Right cardiac atrium (tissue), 5 donors: Measurements from ENCODE around the gene AVPR1B. TPM values are rescaled to one million over a fixed set of nuclear protein-coding genes. Genes with fewer than 3 reads are reported as not detected.

ENCODE experiments used
- ATAC-seq, 2 donors: fragments of 200-7000 bp; cut with Tn5 transposase; one replicate each; pipeline versions ENCODE4 v1.8.0 to v1.9.1; 2020; ENCODE audit warnings: moderate library complexity in 2 of 2, mild to moderate bottlenecking in 1 of 2
- DNase-seq, 3 donors: peaks; one replicate each; pipeline ENCODE4 v3.0.0-alpha.2; 2020
- H3K27ac ChIP-seq: one replicate; pipeline ENCODE4 v1.5.1; 2013; ENCODE audit warnings: mild to moderate bottlenecking, low read length, control low read depth, moderate library complexity
- H3K27me3 ChIP-seq: one replicate; pipeline ENCODE4 v1.6.1; 2013; ENCODE audit not compliant: control insufficient read depth, insufficient read depth
- H3K4me1 ChIP-seq: one replicate; pipeline ENCODE4 v1.6.1; 2013; ENCODE audit warnings: low read length; ENCODE audit not compliant: control insufficient read depth, insufficient read depth
- H3K4me3 ChIP-seq: one replicate; pipeline ENCODE4 v1.5.1; 2013; ENCODE audit warnings: low read length, control low read depth
- H3K9me3 ChIP-seq: one replicate; pipeline ENCODE4 v1.6.1; 2013; ENCODE audit warnings: low read length; ENCODE audit not compliant: control insufficient read depth
- WGBS: extraction: QIAGEN DNeasy Blood & Tissue Kit; methylation state at CpG from one replicate; pipeline ENCODE4 v1.1.7; 2013; 5-methylcytosine and 5-hydroxymethylcytosine counted together
- intact Hi-C, 4 donors: fragments of 100-400 bp; cut with DNase I; formaldehyde crosslinking; loops; one replicate each; pipeline versions ENCODE4 v1.11.0 to v1.14.0; 2022 to 2023
- polyA plus RNA-seq: library from polyadenylated mRNA; stranded (reverse); fragments of 200-250 nt; gene quantifications from one replicate; pipeline ENCODE4 v1.2.3, GENCODE V29; 2013
- total RNA-seq, 4 donors: library from RNA; stranded (reverse); fragmentation: NEBNext Ultra II Directional; extraction: Animal tissue kit (Norgen Biotek cat#: 25700); gene quantifications; one replicate each; pipeline ENCODE4 v1.2.1, GENCODE V29; 2021
- donor health status: healthy with polysubstance abuse.
- donor health status: DM: no; HTN: yes; CAD: no.
- donor health status: DM: no; HTN: no; CAD: no.
- donor health status: DM: no; HTN: yes; CAD: no; lungs with severe emphysema.
- donor health status: DM: yes; HTN: yes; CAD: no.

Gene AVPR1B
- total and polyA plus RNA-seq, 5 donors, result 0.07 TPM; not detected in 4

DNA sequence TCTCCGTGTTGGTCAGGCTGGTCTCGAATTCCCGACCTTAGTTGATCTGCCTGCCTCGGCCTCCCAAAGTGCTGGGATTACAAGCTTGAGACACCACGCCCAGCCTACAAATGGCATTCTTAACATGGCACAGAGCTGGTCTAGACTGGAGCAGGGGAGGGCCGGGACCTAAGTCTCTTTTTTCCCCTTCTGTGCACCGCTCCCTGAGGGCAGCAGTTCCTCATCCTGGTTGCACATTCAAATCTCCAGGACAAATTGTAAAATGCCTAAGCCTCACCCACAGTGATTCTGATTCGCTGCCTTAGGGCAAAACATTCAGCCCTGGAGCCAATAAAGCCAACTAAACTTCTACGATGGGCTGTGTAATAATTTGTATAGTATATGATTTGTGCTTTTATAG is 10.1 kb upstream of the AVPR1B start:
- no peaks in the 10 kb centered on the region for H3K9me3 ChIP-seq
- no peak overlapping the region for H3K4me3 ChIP-seq
- no peaks in the 10 kb centered on the region for H3K27me3 ChIP-seq
- DNase-seq (no peak), ATAC-seq (no peak)
- H3K4me1 ChIP-seq, result no peaks in the 10 kb centered on the region
- no peak overlapping the region for H3K27ac ChIP-seq
- 95% methylated on average over 9 of the region's 9 CpGs for WGBS
- intact Hi-C loops, result no loop called here

DNA sequence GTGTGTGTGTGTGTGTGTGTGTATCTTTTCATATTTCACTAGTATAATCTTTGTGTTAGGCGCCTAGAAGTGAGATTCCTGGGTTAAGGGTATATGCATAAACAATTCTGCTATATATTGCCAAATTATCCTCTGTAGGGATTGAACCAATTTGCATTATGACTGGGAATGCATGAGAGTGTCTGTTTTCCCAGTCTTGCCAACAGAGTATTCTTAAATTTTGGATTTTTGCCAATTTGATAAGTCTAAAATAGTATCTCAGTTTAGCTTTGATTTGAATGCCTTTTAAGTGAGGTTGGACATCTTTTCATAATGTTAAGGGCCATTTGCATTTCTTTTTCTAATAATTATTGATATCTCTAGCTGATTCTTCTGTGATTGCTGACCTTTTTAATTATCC is 8.2 kb upstream of the AVPR1B start:
- no peaks in the 10 kb centered on the region for H3K9me3 ChIP-seq
- intact Hi-C loops, result no loop called here

DNA sequence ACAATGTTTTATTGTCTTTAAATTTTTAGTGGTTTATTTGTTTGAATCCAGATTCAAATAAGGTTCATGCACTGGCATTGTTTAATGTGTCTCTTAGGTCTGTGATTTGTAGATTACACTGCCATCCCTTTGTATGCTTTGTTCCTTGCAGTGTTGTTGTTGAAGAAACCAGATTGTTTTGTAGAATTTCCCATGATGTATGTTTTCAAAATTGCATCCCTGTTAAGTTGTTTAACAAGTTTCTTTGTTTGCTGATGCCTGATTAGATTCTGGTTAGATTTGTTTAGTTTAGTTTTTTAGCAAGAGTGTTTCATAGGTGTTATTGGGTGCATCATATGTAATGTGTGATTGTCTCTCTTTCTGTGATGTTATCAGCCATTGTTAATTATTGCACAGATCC is 5.5 kb upstream of the AVPR1B start:
- DNase-seq, result no peak
- Histone ChIP-seq H3K27me3 (no peaks in the 10 kb centered on the region), H3K4me1 (no peaks in the 10 kb centered on the region), H3K9me3 (no peaks in the 10 kb centered on the region), H3K4me3 (no peak overlapping the region), H3K27ac (no peak overlapping the region)
- ATAC-seq, result no peak
- intact Hi-C loops, result no loop called here

More for the DNA sequence above, 8.2 kb upstream of the AVPR1B start:
- no peaks in the 10 kb centered on the region for H3K27me3 ChIP-seq
- WGBS, result 70% methylated on average over 1 of the region's 1 CpG
- H3K4me1 ChIP-seq, result no peaks in the 10 kb centered on the region
- H3K27ac ChIP-seq, result no peak overlapping the region
- H3K4me3 ChIP-seq, result no peak overlapping the region
- DNase-seq (no peak), ATAC-seq (no peak)

DNA sequence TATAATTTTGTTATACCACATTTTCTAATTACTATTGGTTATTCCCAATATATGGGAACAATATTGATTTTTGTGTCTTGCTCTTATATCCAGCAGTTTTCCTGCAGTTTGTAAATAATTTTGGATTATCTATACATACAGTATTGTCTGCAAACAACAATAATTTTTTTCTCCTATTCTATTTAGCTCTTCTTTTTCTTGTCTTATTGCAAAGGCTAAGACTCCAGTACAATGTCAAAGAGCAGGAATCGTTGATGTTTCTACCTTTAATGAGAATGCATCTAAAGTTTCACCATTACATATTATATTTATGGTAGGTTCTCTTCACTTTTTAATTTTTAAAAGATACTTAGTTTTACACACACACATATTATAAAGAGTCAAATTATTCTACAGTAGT is 4.1 kb upstream of the AVPR1B start:
- no peak for ATAC-seq
- Histone ChIP-seq H3K9me3 (no peaks in the 10 kb centered on the region), H3K4me3 (no peak overlapping the region), H3K27ac (no peak overlapping the region), H3K4me1 (no peaks in the 10 kb centered on the region), H3K27me3 (no peaks in the 10 kb centered on the region)
- 84% methylated on average over 1 of the region's 1 CpG for whole genome bisulfite sequencing
- no peak for DNase-seq
- intact Hi-C loops, result no loop called here

DNA sequence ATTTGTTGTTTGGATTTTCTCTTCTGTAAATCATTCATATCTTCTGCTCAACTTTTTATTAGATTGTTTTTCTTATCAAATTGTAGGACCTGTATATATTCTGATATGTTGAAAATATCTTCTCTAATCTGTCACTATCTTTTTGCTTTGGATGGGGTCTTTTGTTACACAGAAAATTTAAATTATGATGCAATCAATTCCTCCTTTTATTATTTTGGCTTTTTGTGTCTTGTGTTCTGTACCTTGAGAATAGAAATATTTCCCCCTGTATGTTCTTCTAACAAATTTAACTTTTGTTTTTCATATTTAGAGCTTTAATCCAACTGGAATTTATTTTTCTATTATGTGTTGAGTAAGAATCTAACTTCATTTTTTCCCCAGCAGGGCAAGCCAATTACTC is 3.2 kb upstream of the AVPR1B start:
- H3K27me3 ChIP-seq, result no peaks in the 10 kb centered on the region
- H3K4me1 ChIP-seq, result no peaks in the 10 kb centered on the region
- H3K4me3 ChIP-seq, result no peak overlapping the region
- intact Hi-C loops, result no loop called here
- ATAC-seq (no peak), DNase-seq (no peak)
- H3K27ac ChIP-seq, result no peak overlapping the region
- H3K9me3 ChIP-seq, result no peaks in the 10 kb centered on the region

DNA sequence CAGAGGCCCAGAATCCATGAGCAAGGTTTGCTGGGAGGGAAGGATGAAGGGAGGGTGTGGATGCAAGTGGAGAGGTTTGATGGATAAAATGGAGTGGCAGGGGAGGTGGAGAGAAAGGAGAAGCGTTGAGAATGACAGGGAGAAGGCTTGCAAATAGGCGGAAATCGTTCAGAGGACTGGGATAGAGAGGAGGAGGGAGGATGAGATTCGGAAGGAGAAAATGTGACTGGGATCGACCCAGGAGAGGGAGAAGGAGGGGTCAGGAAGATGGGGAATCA is 376 bp downstream of the AVPR1B start:
- ATAC-seq (no peak), DNase-seq (no peak)
- peak overlapping the region; percentile 50 for H3K4me3 ChIP-seq
- H3K4me1 ChIP-seq, result no peaks in the 10 kb centered on the region
- no peaks in the 10 kb centered on the region for H3K27me3 ChIP-seq
- intact Hi-C loops, result no loop called here
- no peak overlapping the region for H3K27ac ChIP-seq
- no peaks in the 10 kb centered on the region for H3K9me3 ChIP-seq
- WGBS, result 19% methylated on average over 5 of the region's 5 CpGs

DNA sequence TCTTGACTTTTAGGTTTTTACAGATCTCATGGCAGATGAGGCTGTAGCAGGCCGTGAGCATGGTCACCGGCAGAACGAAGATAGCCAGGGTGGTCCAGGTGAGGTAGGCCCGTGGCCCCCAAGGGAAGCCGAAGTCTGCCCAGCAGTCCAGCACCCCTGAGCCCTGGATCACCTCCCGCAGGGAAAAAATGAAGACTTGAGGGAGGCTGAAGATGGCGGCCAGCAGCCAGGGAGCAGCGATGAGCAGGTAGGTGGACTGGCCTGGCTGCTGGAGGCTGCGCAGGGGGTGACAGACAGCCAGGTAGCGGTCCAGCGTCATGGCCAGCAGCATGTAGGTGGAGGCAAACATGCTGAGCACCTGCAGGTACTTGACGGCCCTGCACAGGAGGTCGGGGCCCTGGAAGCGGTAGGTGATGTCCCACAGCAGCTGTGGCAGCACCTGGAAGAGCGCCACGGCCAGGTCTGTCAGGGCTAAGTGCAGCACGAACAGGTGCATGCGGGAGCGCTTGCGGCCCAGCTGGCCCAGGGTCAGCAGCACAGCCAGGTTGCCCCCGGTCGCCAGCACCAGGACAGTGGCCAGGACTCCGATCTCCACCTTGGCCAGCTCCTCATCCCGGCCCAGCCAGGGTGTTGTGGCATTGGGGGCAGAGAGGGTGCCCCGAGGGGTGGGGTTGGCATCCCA is 856 bp downstream of the AVPR1B start:
- H3K4me3 ChIP-seq, result no peak overlapping the region
- no peak overlapping the region for H3K27ac ChIP-seq
- no peaks in the 10 kb centered on the region for H3K4me1 ChIP-seq
- ATAC-seq, result peak in 1 of 2 donors; percentile 17
- no peaks in the 10 kb centered on the region for H3K9me3 ChIP-seq
- intact Hi-C loops, result no loop called here
- DNase-seq, result peak in 1 of 3 donors; percentile 61
- WGBS, result 95% methylated on average over 25 of the region's 25 CpGs
- no peaks in the 10 kb centered on the region for H3K27me3 ChIP-seq

DNA sequence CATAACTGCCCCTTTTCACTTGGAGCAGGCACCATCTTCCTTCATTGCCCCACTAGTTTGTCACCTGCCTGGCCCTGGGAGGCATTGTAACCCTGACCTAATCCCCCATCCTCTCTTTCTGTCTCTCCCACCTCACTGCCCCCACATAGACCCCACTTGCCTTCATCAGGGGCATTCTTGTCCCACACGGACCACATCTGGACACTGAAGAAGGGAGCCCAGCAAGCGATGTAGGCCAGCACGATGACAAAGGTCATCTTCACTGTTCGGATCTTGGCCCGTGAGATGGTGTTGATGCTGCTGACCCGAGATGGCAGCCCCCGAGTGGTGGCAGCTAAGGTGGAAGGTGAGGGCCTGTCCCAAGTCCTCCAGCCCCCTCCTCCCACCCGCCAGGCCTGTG is 1.4 kb downstream of the AVPR1B start:
- no peak for DNase-seq

DNA sequence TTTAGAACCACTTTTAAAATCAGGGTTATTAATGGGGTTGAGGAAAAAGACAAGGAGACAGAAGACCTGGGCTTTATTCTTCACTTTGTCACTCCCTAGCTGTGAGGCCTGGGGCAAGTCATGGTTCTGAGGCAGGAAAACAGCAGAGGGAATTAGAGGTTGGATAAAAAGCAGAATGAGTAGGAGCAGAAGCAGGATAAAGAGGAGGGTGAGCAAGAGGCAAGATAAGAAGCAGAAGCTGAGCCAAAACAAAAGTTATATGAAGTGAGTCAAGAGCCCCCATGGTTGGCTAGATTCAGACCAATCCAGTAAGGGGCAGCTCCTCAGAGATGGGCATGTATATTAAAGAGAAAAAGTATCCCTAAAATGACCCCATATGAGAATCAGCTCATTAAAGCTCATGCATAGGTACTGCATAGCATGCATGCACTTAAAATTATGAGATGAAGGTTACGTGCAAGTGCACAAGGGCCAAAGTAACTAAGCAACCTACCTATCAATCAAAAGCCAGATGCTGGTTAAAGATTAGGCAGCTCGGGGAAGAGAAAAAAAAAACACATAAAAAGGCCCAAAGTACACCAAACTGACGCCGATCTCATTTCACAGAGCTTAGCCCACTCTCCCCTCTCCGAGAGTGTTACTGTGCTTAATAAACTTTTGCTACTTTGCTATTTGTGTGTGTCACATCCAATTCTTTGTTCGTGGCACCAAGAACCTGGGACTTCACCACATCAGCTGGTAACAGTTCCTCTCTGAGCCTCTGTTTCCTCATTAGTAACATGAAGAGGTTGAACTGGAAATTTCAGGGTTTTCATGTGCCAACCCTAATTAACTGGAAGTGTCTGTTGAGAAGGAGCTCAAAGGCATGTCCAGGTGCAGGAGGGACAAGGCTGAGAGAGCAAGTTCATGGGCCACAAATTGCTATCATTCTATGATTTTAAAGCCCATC is 2.2 kb downstream of the AVPR1B start:
- DNase-seq, result no peak
- no peaks in the 10 kb centered on the region for H3K4me1 ChIP-seq
- no peak for ATAC-seq
- intact Hi-C loops, result no loop called here
- no peak overlapping the region for H3K4me3 ChIP-seq
- H3K27me3 ChIP-seq, result no peaks in the 10 kb centered on the region
- H3K27ac ChIP-seq, result no peak overlapping the region
- no peaks in the 10 kb centered on the region for H3K9me3 ChIP-seq
- WGBS, result 76% methylated on average over 6 of the region's 6 CpGs

More for the DNA sequence above, 1.4 kb downstream of the AVPR1B start:
- no peak overlapping the region for H3K27ac ChIP-seq
- WGBS, result 95% methylated on average over 8 of the region's 8 CpGs
- H3K4me3 ChIP-seq, result no peak overlapping the region
- intact Hi-C loops, result no loop called here
- no peaks in the 10 kb centered on the region for H3K4me1 ChIP-seq
- no peaks in the 10 kb centered on the region for H3K9me3 ChIP-seq
- ATAC-seq, result no peak
- H3K27me3 ChIP-seq, result no peaks in the 10 kb centered on the region

DNA sequence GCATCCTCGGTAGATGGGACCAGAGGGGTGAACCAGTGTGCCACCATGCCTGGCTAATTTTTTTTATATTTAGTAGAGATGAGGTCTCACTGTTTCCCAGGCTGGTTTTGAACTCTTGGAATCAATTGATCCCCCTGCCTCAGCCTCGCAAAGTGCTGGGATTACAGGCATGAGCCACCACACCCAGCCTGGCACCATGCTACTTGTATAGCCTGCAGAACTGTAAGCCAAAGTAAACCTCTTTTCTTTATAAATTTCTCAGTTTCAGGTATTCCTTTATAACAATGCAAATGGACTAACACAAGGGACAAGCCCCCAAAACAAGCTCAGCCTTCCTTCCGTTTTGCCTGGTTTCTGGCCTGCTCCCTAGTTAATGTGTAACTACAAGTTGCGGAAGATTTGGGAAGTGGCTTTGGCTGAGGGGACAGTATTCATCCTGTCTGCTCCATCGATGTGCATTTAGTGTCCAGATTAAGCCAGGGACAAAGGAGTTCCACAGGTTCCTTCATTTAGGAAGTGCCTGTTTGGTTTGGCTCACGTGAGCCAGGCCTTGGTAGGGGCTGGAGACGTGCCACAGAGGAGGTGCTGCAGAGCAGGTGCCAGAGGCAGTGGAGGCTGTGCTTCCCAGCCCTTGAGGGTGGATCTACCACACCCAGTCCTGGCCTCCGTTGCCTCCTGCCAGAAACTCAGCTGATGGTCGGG is 4.4 kb downstream of the AVPR1B start:
- H3K9me3 ChIP-seq, result no peaks in the 10 kb centered on the region
- WGBS, result 66% methylated on average over 9 of the region's 9 CpGs
- H3K27ac ChIP-seq, result no peak overlapping the region
- DNase-seq (peak in 1 of 3 donors; percentile 58), ATAC-seq (peak in 1 of 2 donors; percentile 50)
- H3K4me1 ChIP-seq, result no peaks in the 10 kb centered on the region
- intact Hi-C loops, result no loop called here
- no peaks in the 10 kb centered on the region for H3K27me3 ChIP-seq
- H3K4me3 ChIP-seq, result no peak overlapping the region

DNA sequence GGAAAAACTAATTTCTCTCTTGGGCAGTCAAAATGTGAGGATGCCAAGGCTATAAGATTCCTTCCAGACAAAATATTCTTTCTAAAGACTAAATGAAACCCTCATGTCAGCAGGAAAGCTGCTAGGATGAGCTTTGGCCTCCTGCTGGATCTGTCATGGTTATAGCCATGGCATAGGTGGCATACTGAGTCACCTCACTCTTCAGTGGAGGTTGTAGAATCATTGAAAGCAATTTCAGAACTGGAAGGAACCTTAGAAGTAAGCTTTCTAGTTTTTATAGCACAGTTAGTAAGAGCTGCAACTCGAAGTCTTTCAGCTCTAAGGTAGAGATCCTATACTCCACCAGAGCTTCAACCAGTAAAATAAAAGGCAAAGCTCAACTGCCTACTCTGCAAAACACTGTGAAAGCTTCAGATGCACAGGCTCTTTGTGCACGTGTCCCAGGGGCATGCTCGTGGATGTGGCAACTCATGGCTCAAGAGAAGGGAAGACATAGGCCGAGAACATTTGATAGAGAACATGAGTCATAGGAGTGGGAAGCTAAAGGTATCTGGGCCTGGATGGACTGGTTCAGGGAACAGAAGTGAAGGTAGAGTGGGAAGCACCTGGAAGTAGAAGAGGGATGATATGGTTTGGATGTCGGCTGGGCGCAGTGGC is 5.8 kb downstream of the AVPR1B start:
- intact Hi-C loops, result no loop called here
- Histone ChIP-seq H3K4me1 (no peaks in the 10 kb centered on the region), H3K27ac (no peak overlapping the region), H3K4me3 (no peak overlapping the region), H3K9me3 (no peaks in the 10 kb centered on the region), H3K27me3 (no peaks in the 10 kb centered on the region)
- 89% methylated on average over 6 of the region's 6 CpGs for WGBS
- ATAC-seq, result no peak
- DNase-seq, result no peak
